Muscle of leg (tissue), 11 donors: Measurements from ENCODE around the gene IRAK3. TPM values are rescaled to one million over a fixed set of nuclear protein-coding genes. Genes with fewer than 3 reads are reported as not detected.
A peak's percentile ranks its signal among the peaks of the same experiment; 100 is the strongest.

Source experiments
- DNase-seq: peaks from one replicate; pipeline ENCODE4 v3.0.0; 2013
- H3K27ac ChIP-seq: one replicate; pipeline ENCODE4 v1.5.1; 2013; ENCODE audit warnings: mild to moderate bottlenecking, low read length, control low read depth
- H3K27me3 ChIP-seq: one replicate; pipeline ENCODE4 v1.6.1; 2013; ENCODE audit warnings: low read length; ENCODE audit not compliant: control insufficient read depth, insufficient read depth
- H3K36me3 ChIP-seq: one replicate; pipeline ENCODE4 v1.6.1; 2013; ENCODE audit warnings: low read length; ENCODE audit not compliant: control insufficient read depth, insufficient read depth
- H3K4me1 ChIP-seq: one replicate; pipeline ENCODE4 v1.6.1; 2013; ENCODE audit warnings: low read length; ENCODE audit not compliant: control insufficient read depth, insufficient read depth
- H3K4me3 ChIP-seq: one replicate; pipeline ENCODE4 v1.5.1; 2013; ENCODE audit warnings: low read length, control low read depth
- H3K9me3 ChIP-seq: replicated peaks from 2 replicates; pipeline ENCODE4 v1.6.1; 2013; ENCODE audit warnings: low read depth, low read length; ENCODE audit not compliant: control insufficient read depth
- WGBS: methylation state at CpG from one replicate; pipeline ENCODE4 v1.1.5; 2013; ENCODE audit warnings: missing lambda C conversion rate; ENCODE audit not compliant: insufficient coverage; 5-methylcytosine and 5-hydroxymethylcytosine counted together
- polyA plus RNA-seq, 8 donors: library from polyadenylated mRNA; unstranded; fragments of 120-200 nt; gene quantifications; one replicate each; pipeline versions ENCODE4 v1.2.1 to v1.2.3, GENCODE V29; 2013; ENCODE audit warnings: inconsistent platforms in 1 of 8, low replicate concordance in 1 of 8; ENCODE audit not compliant: insufficient read length in 8 of 8, insufficient read depth in 1 of 8
- total RNA-seq: library from RNA; stranded (reverse); fragments of 120-200 nt; gene quantifications from one replicate; pipeline ENCODE4 v1.2.4, GENCODE V29; 2013

The IRAK3 gene
- total and polyA plus RNA-seq, 9 donors: 4.4 to 7.8 (median 4.8) TPM

- Histone ChIP-seq H3K27me3 (no peaks in the 10 kb centered on the region), H3K9me3 (no peaks in the 10 kb centered on the region), H3K36me3 (no peaks in the 10 kb centered on the region), H3K27ac (no peak overlapping the region), H3K4me1 (no peaks in the 10 kb centered on the region), H3K4me3 (no peak overlapping the region)
- no peak for DNase-seq
- no CpG with 5 or more reads among the region's 2 CpGs for WGBS
Observed at GRCh38 chr12:66275040-66275439, 86.0 kb downstream of the IRAK3 start.

- DNase-seq: peak; percentile 20
- Histone ChIP-seq H3K27ac (no peak overlapping the region), H3K4me3 (no peak overlapping the region), H3K9me3 (no peaks in the 10 kb centered on the region), H3K27me3 (no peaks in the 10 kb centered on the region), H3K4me1 (no peaks in the 10 kb centered on the region), H3K36me3 (no peaks in the 10 kb centered on the region)
- 90% methylated on average over 1 of the region's 3 CpGs for WGBS
Observed at GRCh38 chr12:66279123-66279712, 90.2 kb downstream of the IRAK3 start.

DNA sequence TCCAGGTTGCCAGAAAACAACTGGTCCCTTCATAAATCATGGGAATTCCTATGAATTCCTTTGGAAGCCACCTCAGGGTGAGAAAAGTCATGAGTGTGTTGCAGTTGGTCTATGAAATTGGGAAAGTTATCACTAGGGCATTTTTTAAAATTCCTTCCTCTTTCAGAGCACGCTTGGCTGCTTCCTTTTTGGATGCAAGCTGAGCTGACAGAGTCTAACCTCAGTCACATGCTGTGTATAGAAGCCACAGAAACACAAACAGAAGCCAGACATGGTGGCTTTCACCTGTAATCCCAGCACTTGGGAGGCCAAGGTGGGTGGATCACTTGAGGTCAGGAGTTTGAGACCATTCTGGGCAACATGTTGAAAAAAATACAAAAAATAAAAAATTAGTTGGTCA lies 91.5 kb downstream of the IRAK3 start:
- no peak overlapping the region for H3K27ac ChIP-seq

DNA sequence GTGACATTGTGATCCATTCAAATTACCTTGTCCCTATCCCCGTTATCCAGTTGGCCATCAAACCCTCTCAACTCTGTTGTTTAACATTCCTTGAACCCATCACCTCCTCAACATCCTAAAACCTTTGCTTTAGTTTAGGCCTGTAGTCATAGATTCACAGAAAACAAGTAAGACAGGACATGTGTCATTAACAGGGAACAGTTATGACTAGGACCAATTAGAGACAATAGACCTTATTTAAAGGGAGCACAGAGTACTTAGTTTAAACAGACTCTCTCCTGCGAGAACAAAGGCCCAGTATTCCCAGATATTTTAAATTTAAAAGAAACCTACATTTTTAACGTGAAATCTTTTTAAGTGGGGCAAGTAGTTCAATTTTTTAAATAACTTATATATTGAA lies 93.2 kb downstream of the IRAK3 start:
- no peak for DNase-seq
- H3K4me1 ChIP-seq: no peaks in the 10 kb centered on the region
- H3K27ac ChIP-seq: no peak overlapping the region
- H3K4me3 ChIP-seq: no peak overlapping the region
- H3K9me3 ChIP-seq: no peaks in the 10 kb centered on the region
- H3K36me3 ChIP-seq: no peaks in the 10 kb centered on the region
- H3K27me3 ChIP-seq: no peaks in the 10 kb centered on the region
- no CpG with 5 or more reads among the region's 3 CpGs for WGBS

More for the DNA sequence above, 91.5 kb downstream of the IRAK3 start:
- Histone ChIP-seq H3K27me3 (no peaks in the 10 kb centered on the region), H3K36me3 (no peaks in the 10 kb centered on the region), H3K9me3 (no peaks in the 10 kb centered on the region), H3K4me1 (no peaks in the 10 kb centered on the region), H3K4me3 (no peak overlapping the region)
- WGBS: no CpG with 5 or more reads among the region's 1 CpG
- DNase-seq: peak; percentile 38

GRCh38 chr12:66287275-66287674 lies 98.3 kb downstream of the IRAK3 start:
- Histone ChIP-seq H3K27ac (no peak overlapping the region), H3K4me3 (no peak overlapping the region), H3K36me3 (no peaks in the 10 kb centered on the region), H3K9me3 (no peaks in the 10 kb centered on the region), H3K4me1 (no peaks in the 10 kb centered on the region), H3K27me3 (no peaks in the 10 kb centered on the region)
- DNase-seq: no peak
- WGBS: 95% methylated on average over 3 of the region's 3 CpGs

DNA sequence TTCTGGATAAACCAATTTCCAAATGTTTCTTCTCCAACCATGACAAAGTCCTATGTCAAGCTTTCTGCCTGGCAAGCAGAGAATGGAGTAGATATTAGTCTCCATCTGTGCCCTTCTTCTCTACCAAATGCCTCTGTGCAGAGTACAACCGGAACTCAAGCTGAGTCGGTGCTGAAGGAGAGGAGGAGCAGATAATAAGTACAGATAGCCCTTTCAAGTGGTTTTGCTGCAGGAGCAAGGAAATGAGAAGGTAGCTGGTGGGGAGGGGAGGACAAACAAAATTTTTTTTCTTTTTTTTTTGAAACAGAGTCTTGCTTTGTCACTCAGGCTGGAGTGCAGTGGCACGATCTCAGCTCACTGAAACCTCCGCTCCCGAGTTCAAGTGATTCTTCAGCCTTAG lies 99.1 kb downstream of the IRAK3 start:
- no peak overlapping the region for H3K4me3 ChIP-seq
- no peaks in the 10 kb centered on the region for H3K9me3 ChIP-seq
- DNase-seq: no peak
- H3K27ac ChIP-seq: no peak overlapping the region
- H3K4me1 ChIP-seq: no peaks in the 10 kb centered on the region
- no peaks in the 10 kb centered on the region for H3K36me3 ChIP-seq
- no peaks in the 10 kb centered on the region for H3K27me3 ChIP-seq
- 94% methylated on average over 3 of the region's 5 CpGs for WGBS

GRCh38 chr12:66289485-66289884 lies 100.5 kb downstream of the IRAK3 start:
- Histone ChIP-seq H3K4me1 (no peaks in the 10 kb centered on the region), H3K9me3 (no peaks in the 10 kb centered on the region), H3K4me3 (no peak overlapping the region), H3K27ac (no peak overlapping the region), H3K27me3 (no peaks in the 10 kb centered on the region), H3K36me3 (no peaks in the 10 kb centered on the region)
- WGBS: 91% methylated on average over 2 of the region's 2 CpGs
- no peak for DNase-seq

DNA sequence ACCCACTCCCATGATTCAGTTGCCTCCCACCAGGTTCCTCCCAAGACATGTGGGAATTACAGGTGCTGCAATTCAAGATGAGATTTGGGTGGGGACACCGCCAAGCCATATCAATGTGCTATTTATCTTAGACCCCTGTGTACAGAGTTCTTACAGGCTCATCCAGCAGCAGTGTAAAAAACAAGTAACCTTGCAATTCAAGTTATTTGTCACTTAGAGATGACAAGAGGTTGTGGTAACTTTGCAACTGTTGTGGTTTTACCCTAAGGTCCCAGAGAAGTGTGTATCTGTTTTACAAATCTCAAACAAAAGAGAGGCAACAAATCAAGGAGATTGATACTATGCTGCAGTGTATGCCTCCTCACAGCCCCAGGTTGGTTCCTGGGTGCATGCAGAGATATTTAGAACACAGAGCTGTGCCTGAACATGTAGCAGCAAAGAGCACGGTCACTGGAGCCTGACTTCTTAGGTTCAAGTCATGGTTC lies 101.7 kb downstream of the IRAK3 start:
- no peak for DNase-seq
- Histone ChIP-seq H3K27ac (no peak overlapping the region), H3K36me3 (no peaks in the 10 kb centered on the region), H3K27me3 (no peaks in the 10 kb centered on the region), H3K9me3 (no peaks in the 10 kb centered on the region), H3K4me3 (no peak overlapping the region), H3K4me1 (no peaks in the 10 kb centered on the region)
- whole genome bisulfite sequencing: no CpG with 5 or more reads among the region's 2 CpGs

- Histone ChIP-seq H3K4me1 (no peaks in the 10 kb centered on the region), H3K9me3 (no peaks in the 10 kb centered on the region), H3K36me3 (no peaks in the 10 kb centered on the region), H3K27me3 (peaks cover 3% of the 10 kb centered on the region), H3K27ac (no peak overlapping the region), H3K4me3 (no peak overlapping the region)
- no peak for DNase-seq
- no CpG with 5 or more reads among the region's 1 CpG for WGBS
Observed at GRCh38 chr12:66296176-66296683, 107.2 kb downstream of the IRAK3 start.

DNA sequence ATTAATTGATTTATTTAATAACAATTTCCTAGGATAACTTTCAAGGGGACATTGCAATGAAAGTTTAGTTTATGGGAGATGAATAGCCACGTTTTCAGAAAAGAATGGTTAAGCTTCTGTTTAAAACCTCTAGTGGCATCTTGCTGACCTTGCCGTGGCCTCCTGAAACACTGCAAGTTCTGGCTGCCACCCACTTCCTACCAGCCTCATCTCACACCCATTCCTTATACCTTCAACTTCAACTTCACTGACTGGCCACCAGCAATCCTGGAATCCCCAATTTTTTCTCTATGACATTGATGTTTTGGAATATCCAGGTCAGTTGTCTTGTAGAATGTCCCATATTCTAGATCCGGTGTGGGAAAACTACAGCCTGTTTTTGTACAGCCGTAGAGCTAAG lies 108.1 kb downstream of the IRAK3 start:
- WGBS: 100% methylated on average over 2 of the region's 4 CpGs
- H3K4me1 ChIP-seq: no peaks in the 10 kb centered on the region
- no peak for DNase-seq

DNA sequence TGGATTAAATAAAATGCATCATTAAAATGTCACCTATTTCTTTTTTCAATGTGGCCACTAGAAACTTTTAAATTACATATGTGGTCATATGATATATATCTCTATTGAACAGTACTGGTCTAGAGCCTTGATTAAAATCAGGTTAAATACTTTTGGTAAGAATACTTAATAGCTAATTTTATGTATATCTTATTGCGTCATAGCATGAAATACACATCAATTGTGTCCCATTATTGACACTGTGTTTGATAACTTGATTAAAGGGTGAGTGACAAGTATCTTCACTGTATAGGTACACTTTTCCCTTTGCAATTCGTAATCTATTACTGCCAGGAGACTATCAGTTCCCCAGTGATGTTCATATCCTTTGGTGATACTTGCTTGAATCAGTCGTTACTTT lies 108.9 kb downstream of the IRAK3 start:
- Histone ChIP-seq H3K4me3 (no peak overlapping the region), H3K36me3 (no peaks in the 10 kb centered on the region), H3K27me3 (peaks cover 3% of the 10 kb centered on the region), H3K4me1 (no peaks in the 10 kb centered on the region), H3K27ac (no peak overlapping the region), H3K9me3 (no peaks in the 10 kb centered on the region)
- WGBS: no CpG with 5 or more reads among the region's 3 CpGs
- DNase-seq: no peak

More for the DNA sequence above, 108.1 kb downstream of the IRAK3 start:
- peaks cover 3% of the 10 kb centered on the region for H3K27me3 ChIP-seq
- H3K4me3 ChIP-seq: no peak overlapping the region
- no peaks in the 10 kb centered on the region for H3K36me3 ChIP-seq
- no peaks in the 10 kb centered on the region for H3K9me3 ChIP-seq
- H3K27ac ChIP-seq: no peak overlapping the region
